AG04449 (cell line): Measurements from ENCODE around the gene TBL2.
A peak's percentile ranks its signal among the peaks of the same experiment; 100 is the strongest.
"Not testable (repeated sequence)": the region's sequence is repeated elsewhere in the genome, so short reads cannot be mapped to it uniquely, and the experiment has no call there.

Experiments
- CTCF ChIA-PET: fragments of 350-600 bp; formaldehyde crosslinking; extraction: SDS; loops from one replicate; lab custom pipeline; 2021; ENCODE audit warnings: antibody characterized with exemption; lab: Yijun Ruan, JAX
- POLR2A ChIA-PET: fragments of 400-600, 350-600 bp; formaldehyde crosslinking; extraction: SDS; loops from one replicate; lab custom pipeline; 2020; ENCODE audit warnings: antibody characterized with exemption, inconsistent platforms; lab: Yijun Ruan, JAX
- DNase-seq: peaks from one replicate; pipeline ENCODE4 v3.0.0-alpha.2; 2010; ENCODE audit warnings: low read depth, low spot score
- H3K4me3 ChIP-seq: 2 replicates; pipeline ENCODE4 v1.5.1; 2011; ENCODE audit warnings: low read depth, mild to moderate bottlenecking, control low read depth, low read length
- TF ChIP-seq, protein P1 (sequence below): IDR thresholded peaks from one replicate; pipeline ENCODE4 v1.5.1; 2011; ENCODE audit warnings: mild to moderate bottlenecking, moderate library complexity, low read length, control low read depth, inconsistent platforms; ENCODE audit not compliant: insufficient read depth; ENCODE audit errors: missing control alignments

TBL2 gene

DNA sequence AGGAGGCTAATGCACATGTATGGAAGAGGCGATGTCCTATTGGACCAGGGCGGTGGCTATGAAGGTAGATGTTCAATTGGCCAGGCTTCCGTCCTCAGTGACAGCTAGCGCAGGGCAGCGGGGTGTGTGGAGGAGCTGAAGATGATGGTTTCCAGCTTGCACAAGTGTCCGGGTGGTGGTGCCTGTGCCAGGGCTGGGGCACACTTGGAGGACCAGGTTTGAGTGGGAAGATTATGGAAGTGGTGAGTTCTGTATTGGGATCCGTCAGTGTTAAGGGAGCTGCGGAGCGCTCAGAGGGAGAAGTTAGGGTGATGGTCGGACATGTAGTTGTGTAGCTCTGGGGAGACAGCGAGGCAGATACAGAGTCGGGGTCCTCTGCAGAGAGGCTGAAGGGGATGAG is 8.5 kb upstream of the TBL2 start:
- TF ChIP-seq, protein P1, sequence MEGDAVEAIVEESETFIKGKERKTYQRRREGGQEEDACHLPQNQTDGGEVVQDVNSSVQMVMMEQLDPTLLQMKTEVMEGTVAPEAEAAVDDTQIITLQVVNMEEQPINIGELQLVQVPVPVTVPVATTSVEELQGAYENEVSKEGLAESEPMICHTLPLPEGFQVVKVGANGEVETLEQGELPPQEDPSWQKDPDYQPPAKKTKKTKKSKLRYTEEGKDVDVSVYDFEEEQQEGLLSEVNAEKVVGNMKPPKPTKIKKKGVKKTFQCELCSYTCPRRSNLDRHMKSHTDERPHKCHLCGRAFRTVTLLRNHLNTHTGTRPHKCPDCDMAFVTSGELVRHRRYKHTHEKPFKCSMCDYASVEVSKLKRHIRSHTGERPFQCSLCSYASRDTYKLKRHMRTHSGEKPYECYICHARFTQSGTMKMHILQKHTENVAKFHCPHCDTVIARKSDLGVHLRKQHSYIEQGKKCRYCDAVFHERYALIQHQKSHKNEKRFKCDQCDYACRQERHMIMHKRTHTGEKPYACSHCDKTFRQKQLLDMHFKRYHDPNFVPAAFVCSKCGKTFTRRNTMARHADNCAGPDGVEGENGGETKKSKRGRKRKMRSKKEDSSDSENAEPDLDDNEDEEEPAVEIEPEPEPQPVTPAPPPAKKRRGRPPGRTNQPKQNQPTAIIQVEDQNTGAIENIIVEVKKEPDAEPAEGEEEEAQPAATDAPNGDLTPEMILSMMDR = no peak
- POLR2A ChIA-PET = no interaction called here
- no peak overlapping the region for H3K4me3 ChIP-seq
- DNase-seq = no peak
- CTCF ChIA-PET = interaction anchor here (7.7 kb wide), 1 partner anchor 18 kb away, joined by 62 read pairs; no protein-coding TSS in a partner anchor

DNA sequence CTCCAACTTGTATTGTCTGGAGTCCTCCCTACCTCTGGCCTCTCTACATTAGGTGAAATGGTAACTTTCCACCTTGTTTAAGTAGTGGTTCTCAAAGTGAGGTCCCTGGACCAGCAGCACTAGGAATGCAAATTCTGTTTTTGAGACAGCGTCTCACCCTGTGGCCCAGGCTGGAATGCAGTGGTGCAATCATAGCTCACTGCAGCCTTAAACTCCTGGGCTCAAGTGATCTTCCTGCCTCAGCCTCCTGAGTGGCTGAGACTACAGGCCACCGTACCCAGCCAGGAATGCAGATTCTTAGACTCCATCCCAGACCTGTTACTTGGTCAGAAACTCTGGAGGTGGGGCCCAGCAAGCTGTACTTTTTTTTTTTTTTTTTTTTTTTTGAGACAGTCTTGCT is 6.8 kb upstream of the TBL2 start:
- CTCF ChIA-PET = interaction anchor here (1.1 to 7.7 kb wide), 4 partner anchors 9 to 141 kb away, joined by 3 to 62 read pairs (median 3); no protein-coding TSS in a partner anchor
- no peak for DNase-seq
- TF ChIP-seq, protein P1 = no peak
- POLR2A ChIA-PET = interaction anchor here (0.6 kb wide), 1 partner anchor 19 kb away, joined by 3 read pairs; no protein-coding TSS in a partner anchor
- no peak overlapping the region for H3K4me3 ChIP-seq

DNA sequence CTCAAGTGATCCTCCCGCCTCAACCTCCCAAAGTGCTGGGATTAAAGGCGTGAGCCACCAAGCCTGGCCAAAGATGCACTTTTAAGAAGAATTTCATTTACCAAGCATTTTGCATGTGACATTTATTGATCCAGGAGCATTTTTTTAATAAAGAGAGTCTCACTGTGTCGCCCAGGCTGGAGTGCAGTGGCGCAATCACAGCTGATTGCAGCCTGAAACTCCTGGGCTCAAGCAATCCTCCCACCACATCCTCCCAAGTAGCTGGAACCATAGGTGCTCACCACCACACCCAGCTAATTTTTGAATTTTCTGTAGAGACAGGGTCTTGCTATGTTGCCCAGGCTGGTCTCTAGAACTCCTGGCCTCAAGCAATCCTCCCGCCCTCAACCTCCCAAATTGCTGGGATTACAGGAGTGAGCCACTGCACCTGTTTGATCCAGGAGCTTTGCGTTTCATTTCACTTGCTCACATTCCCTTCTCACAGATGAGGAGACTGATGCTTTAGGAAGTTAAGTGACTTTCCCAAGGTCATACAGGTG is 4.4 kb upstream of the TBL2 start:
- POLR2A ChIA-PET = interaction anchor here (1.1 kb wide), 1 partner anchor 122 kb away, joined by 3 read pairs; no protein-coding TSS in a partner anchor
- CTCF ChIA-PET = interaction anchor here (0.6 to 7.7 kb wide), 2 partner anchors 23 to 48 kb away, joined by 3 to 62 read pairs; no protein-coding TSS in a partner anchor
- TF ChIP-seq, protein P1 = no peak
- no peak overlapping the region for H3K4me3 ChIP-seq
- no peak for DNase-seq

DNA sequence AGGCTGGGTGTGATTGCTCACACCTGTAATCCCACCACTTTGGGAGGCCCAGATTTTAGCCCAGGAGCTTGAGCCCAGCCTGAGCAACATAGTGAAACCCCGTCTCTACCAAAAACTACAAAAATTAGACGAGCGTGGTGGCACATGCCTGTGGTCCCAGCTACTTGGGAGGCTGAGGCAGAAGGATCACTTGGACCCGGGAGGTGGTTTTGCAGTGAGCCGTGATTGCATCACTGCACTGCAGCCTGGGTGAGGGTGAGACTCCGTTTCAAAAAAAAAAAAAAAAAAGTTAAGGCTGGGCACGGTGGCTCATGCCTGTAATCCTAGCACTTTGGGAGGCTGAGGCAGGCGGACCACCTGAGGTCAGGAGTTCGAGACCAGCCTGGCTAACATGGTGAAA is 2.6 kb upstream of the TBL2 start:
- CTCF ChIA-PET = interaction anchor here (7.7 kb wide), 1 partner anchor 24 kb away, joined by 62 read pairs; no protein-coding TSS in a partner anchor
- H3K4me3 ChIP-seq, POLR2A ChIA-PET, DNase-seq: not testable (repeated sequence)

DNA sequence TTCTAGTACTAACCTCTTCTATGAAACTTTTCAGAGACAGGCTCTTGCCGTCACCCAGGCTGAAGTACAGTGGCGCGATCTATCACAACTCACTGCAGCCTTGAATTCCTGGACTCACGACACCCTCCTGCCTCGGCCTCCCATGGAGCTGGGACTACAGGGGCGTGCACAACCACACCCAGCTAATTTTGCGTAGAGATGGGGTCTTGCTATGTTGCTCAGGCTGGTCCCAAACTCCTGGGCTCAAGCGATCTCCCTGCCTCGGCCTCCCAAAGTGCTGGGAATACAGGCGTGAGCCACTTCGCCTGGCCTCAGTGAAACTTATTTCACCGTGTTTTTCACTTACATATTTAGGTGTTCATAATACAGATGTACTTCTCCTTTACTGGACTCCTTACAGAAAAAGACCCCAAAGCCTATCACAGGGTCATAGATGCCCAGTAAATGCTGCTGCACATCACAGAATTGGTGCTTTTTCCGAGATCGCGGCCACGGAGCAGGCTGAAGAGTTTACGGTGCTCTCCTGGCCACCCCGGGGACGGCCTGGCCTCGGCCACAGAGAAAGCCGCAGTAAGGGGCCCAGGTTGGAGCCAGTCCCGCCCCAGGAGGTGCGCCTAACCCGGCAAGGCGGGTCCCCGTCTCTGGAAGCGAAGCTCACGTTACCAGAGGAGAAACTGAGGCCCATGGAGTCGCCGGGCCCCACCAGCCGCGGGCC is 595 bp downstream of the TBL2 start:
- DNase-seq = no peak
- H3K4me3 ChIP-seq = peak overlapping the region; percentile 91
- ChIA-PET CTCF (interaction anchor here (1.3 to 2.9 kb wide), 4 partner anchors 10 to 148 kb away, joined by 4 to 14 read pairs (median 8); no protein-coding TSS in a partner anchor), POLR2A (interaction anchor here (0.8 to 1.4 kb wide), 6 partner anchors 10 to 45 kb away, joined by 3 to 9 read pairs (median 4); partner anchors contain the start of gene BCL7B)
- TF ChIP-seq, protein P1 = no peak

DNA sequence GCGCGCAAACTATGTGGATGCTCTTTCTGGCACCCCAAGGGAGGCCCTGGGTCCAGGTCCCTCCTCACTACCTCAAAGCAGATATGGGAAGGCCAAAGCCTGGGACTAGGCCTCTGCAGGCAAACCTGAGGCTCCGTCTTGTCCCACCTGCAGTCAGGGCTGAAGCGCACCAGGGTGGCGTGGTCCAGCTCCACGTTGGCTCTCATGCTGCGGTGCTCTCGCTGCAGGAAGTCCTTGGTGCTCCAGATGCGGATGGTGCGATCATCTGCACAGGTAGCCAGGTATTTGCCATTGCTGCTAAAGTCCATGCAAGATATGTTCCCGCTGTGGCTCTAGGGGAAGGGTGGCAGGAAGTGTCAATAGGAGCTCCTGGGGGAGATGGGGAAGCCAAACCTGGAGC is 4.6 kb downstream of the TBL2 start:
- ChIA-PET CTCF (no interaction called here), POLR2A (no interaction called here)
- no peak for DNase-seq
- TF ChIP-seq, protein P1 = no peak
- H3K4me3 ChIP-seq = no peak overlapping the region
